Measurements from ENCODE around the gene PCDH11Y. TPM values are rescaled to one million over a fixed set of nuclear protein-coding genes. Genes with fewer than 3 reads are reported as not detected.
"Not testable (repeated sequence)": the region's sequence is repeated elsewhere in the genome, so short reads cannot be mapped to it uniquely, and the experiment has no call there.

PCDH11Y gene
- total RNA-seq, 4 donors from 2014 or later = 0.53 to 1.4 TPM; not detected in 2

DNA sequence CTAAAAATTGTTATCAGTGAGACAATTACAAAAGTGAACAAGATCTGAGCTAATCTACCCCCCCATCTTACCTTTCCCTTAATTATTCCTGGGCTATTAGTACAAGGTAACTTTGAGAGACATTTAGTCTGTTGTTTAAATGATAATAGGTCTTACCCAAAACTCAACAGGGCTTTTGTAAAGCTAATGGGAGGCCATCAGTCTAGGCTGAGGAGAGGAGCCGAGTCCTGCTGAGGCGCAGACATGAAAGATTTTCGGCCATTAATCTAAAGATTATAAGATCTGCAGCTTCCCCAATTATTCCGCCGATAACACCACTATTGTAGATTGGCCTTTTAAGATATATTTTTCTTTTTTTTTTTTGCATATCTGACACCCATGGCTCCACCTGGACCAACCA is 708.6 kb downstream of the PCDH11Y start:
- H3K36me3 ChIP-seq, H3K27ac ChIP-seq, H3K9me3 ChIP-seq, DNase-seq, H3K27me3 ChIP-seq, H3K4me1 ChIP-seq, H3K4me3 ChIP-seq: not testable (repeated sequence)

DNA sequence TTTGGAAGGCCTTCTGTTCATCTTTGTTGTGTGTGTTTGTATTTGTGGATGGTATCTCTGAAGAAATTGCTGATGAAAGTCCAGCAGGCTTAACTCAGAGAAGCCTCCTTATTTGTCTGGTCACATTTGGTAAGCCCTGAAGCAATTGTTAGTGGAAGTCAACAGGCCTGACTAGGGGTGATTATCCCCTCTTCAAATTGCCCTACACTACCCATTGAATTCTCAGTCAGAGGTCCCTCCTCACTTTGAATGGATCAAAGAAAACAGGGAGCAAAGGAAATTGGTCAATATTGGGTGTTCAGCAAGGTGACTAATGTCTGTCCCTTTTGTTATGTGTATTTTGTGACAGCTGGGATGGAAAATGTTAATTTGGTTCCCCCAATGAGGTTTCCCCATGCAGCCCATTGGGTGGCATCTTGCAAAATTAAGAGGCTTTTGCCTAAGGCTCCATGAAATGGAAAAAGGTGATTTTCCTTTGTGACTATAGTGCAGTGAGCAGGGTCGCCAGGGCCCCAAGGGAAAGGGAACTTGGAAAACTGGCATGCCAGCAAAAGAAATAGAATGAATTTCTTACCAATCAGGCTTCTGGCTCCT is 709.8 kb downstream of the PCDH11Y start:
- not testable (repeated sequence) for H3K9me3 ChIP-seq, H3K4me1 ChIP-seq, DNase-seq, H3K27ac ChIP-seq, H3K4me3 ChIP-seq, H3K27me3 ChIP-seq, H3K36me3 ChIP-seq

- H3K36me3 ChIP-seq, DNase-seq, H3K4me3 ChIP-seq: not testable (repeated sequence)
Observed at GRCh38 chrY:5761403-5761802, 761.3 kb downstream of the PCDH11Y start.

GRCh38 chrY:5776485-5776884 is 776.4 kb downstream of the PCDH11Y start:
- H3K9me3 ChIP-seq, DNase-seq, H3K36me3 ChIP-seq, H3K27me3 ChIP-seq, H3K4me1 ChIP-seq, H3K4me3 ChIP-seq, H3K27ac ChIP-seq: not testable (repeated sequence)

More at GRCh38 chrY:5761403-5761802, 761.3 kb downstream of the PCDH11Y start:
- not testable (repeated sequence) for H3K27ac ChIP-seq, H3K27me3 ChIP-seq, H3K4me1 ChIP-seq, H3K9me3 ChIP-seq

Small RNA genes lying within 50 kb of the gene (small RNA-seq; reads per million reads assigned to genes)
- 0 reads per million in 2 donors for gene RNU2-57P
- 0 reads per million in 2 donors for gene SNX3P1Y
